ENCODE results near the gene ZNF544. TPM values are rescaled to one million over a fixed set of nuclear protein-coding genes. Genes with fewer than 3 reads are reported as not detected.

Gene ZNF544
- total and polyA plus RNA-seq, 2 of the 8 experiments (the other 6 are each of a cell fraction or from before 2014, with no cell fraction given), result 48.8 to 60.8 TPM

GRCh38 chr19:58305065-58305931 is 76.6 kb downstream of the ZNF544 start, which contains the start of gene ERVK3-1 (continued):
- TF ChIP-seq PHF8 (conservative IDR thresholded peaks at IDR 0.05; ENCODE audit: low read depth, low read length), result peak; percentile 96
- 0 out of 2 replicates have a peak, but pooled peaks have one; percentile 17 for TF ChIP-seq SRF (IDR thresholded peaks at IDR 0.05; ENCODE audit: low read depth, low read length)
- TF ChIP-seq RXRA (IDR thresholded peaks at IDR 0.05; ENCODE audit: insufficient read depth, low read depth, low read length), result no peak
- TF ChIP-seq SIN3A (conservative IDR thresholded peaks at IDR 0.05 in 1 of 2, IDR thresholded peaks at IDR 0.05 in 1 of 2; ENCODE audit: low read depth in 1 of 2, low read length in 2 of 2), result peak; percentile 55 to 78; a peak in 2 of 4 replicates
- no peak; the same call in 1 of the 2 replicates for TF ChIP-seq KDM5A (IDR thresholded peaks at IDR 0.05; ENCODE audit: low read length)
- TF ChIP-seq TBP (IDR thresholded peaks at IDR 0.05; ENCODE audit: low read depth, low read length), result 0 out of 2 replicates have a peak, but pooled peaks have one; percentile 55
- TF ChIP-seq POLR2A (IDR thresholded peaks at IDR 0.05; ENCODE audit: control extremely low read depth in 1 of 2, low read depth in 2 of 2, low read length in 2 of 2), result peak in 1 of 2 experiments; percentile 71; a peak in 2 of 3 replicates
- peak; percentile 78 for TF ChIP-seq TAF7 (optimal IDR thresholded peaks at IDR 0.05; ENCODE audit: borderline replicate concordance, low read depth, low read length)
- peak; percentile 89 for TF ChIP-seq TAF1 (IDR thresholded peaks at IDR 0.05; ENCODE audit: low read depth, low read length)
- 0 out of 2 replicates have a peak, but pooled peaks have one; percentile 41 for TF ChIP-seq ATF3 (IDR thresholded peaks at IDR 0.05; ENCODE audit: insufficient read depth, low read depth, low read length)
- TF ChIP-seq POLR2AphosphoS5 (IDR thresholded peaks at IDR 0.05; ENCODE audit: low read depth, low read length), result peak; percentile 76
- 0 out of 3 replicates have a peak, but pooled peaks of 1 of the 2 experiments have one; percentile 40 for TF ChIP-seq EP300 (IDR thresholded peaks at IDR 0.05; ENCODE audit: borderline replicate concordance in 1 of 2, low read depth in 2 of 2, low read length in 2 of 2)
- TF ChIP-seq GTF2F1 (IDR thresholded peaks at IDR 0.05; ENCODE audit: borderline replicate concordance, low read depth, low read length), result no peak
- peak; percentile 92 for TF ChIP-seq KDM4A (IDR thresholded peaks at IDR 0.05; ENCODE audit: low read depth, low read length, severe bottlenecking)
- no peak for TF ChIP-seq EZH2 (IDR thresholded peaks at IDR 0.05; ENCODE audit: low read depth, low read length, severe bottlenecking)
- peak; percentile 69 for TF ChIP-seq CREB1 (IDR thresholded peaks at IDR 0.05)
- TF ChIP-seq MAX (IDR thresholded peaks at IDR 0.05), result peak; percentile 38; the same call in 1 of the 2 replicates

All from H1 (cell line).